Neuron (in vitro differentiated cells): ENCODE results near the gene SSU72.

Experiments
- H2AFZ ChIP-seq: one replicate; pipeline ENCODE4 v1.6.1; 2013; ENCODE audit warnings: low read depth, mild to moderate bottlenecking, inconsistent platforms, low read length, moderate library complexity
- H3K27me3 ChIP-seq: one replicate; pipeline ENCODE4 v1.6.1; 2013; ENCODE audit warnings: low read length; ENCODE audit not compliant: insufficient read depth
- H3K36me3 ChIP-seq: one replicate; pipeline ENCODE4 v1.6.1; 2013; ENCODE audit warnings: low read length; ENCODE audit not compliant: insufficient read depth
- H3K4me1 ChIP-seq: one replicate; pipeline ENCODE4 v1.6.1; 2013; ENCODE audit warnings: low read length; ENCODE audit not compliant: insufficient read depth
- H3K4me3 ChIP-seq: 2 replicates; pipeline ENCODE4 v1.5.1; 2013; ENCODE audit warnings: mild to moderate bottlenecking, low read length, moderate library complexity
- H3K9me3 ChIP-seq: one replicate; pipeline ENCODE4 v1.6.1; 2013; ENCODE audit warnings: low read length

Gene SSU72

DNA sequence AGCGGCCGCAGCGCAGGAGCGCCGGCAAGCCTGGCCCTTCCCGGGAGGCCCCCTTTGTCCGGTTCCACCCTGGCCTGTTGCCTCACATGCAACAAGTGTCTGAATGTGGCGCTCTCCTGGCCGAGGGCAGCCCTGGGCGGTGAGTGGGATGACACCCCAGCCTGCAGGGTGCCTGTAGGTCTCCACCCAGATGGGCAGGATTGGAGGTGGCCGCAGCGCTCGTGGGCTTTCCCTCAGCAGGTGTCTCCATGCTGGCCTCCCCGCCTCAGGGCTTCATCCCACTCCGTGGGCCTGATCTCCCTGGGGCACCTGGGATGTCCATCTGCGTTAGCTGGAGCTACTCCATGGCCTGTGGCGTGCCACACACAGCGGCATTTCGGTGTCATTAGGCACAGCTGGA is 42.2 kb upstream of the SSU72 start:
- Histone ChIP-seq H3K27me3 (no peaks in the 10 kb centered on the region), H3K36me3 (peaks cover 8% of the 10 kb centered on the region), H3K9me3 (no peaks in the 10 kb centered on the region), H2AFZ (no peak overlapping the region), H3K4me3 (peak overlapping the region; percentile 91), H3K4me1 (peaks cover 27% of the 10 kb centered on the region)

DNA sequence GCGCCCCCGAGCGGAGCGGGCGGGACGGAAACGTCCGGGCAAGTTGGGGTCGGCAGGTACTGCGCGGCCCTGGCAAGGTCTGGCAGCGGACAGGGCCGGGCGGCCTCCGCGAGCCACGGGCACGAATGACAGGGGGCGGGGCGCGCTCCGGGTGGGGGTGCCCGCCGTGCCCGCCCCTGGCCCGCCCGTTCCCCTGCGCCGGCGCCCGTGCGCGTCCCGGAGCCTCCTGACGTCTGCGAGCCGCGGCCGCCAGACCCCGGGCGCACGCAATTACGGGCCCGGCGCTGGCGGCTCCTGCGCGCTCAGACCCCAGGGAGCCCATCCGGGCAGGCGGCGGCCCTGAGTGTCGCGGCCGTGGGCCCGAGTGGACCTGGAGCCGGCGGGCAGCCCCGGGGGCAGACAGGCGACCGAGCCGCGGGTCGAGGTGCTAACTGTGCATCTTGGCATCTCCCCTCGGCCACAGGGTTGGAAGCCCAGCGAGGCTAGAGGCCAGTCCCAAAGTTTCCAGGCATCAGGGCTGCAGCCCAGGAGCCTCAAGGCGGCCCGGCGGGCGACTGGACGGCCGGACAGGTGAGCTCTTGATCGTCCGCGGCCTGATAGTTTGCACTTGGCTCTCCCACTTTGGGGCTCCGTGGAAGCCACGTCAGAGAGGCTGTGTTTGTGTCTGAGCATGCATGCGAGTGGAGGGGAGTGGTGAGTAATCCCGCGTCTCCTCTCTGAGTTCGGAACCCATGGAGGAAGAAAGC is 41.6 kb upstream of the SSU72 start:
- H3K4me3 ChIP-seq, result peak overlapping the region; percentile 91
- no peak overlapping the region for H2AFZ ChIP-seq
- H3K36me3 ChIP-seq, result peaks cover 8% of the 10 kb centered on the region
- H3K27me3 ChIP-seq, result no peaks in the 10 kb centered on the region
- no peaks in the 10 kb centered on the region for H3K9me3 ChIP-seq
- peaks cover 27% of the 10 kb centered on the region for H3K4me1 ChIP-seq

DNA sequence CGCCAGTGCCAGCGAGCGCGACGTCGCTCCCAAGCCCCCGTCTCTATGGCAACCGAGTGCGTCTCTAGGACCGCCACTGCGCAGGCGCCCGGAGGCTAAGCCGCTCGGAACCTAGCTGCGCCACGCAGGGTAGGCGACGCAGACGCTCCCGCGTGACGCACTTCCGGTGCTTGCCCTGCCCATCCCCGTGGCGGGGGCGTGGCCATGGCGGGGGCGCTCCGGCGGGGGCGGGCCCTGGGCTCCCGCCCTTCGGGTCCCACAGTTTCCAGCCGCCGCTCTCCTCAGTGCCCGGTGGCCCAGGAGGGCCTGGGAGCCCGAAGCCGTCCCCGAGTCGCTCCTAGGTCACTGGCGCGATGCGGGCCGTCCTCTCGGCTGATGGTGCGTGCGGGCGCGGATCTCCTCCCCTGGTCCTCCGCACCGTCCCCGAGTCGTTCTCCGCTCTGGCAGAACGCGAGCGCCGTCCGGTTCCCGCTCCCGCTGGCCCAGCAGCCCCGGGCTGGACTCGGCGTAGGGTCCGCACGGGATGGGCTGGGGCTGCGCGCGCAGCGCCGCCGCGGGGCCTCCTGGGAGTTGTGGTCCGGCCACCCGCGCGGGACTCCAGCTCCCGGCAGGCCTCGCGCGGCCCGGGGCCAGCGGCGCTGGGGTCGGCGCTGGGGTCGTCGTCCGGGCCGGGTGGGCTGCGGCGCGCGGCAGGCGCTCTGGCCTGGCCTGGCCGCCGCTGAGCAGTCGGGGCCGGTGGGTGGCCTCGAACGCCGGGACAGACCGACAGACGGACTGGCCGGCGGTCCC is 40.8 kb upstream of the SSU72 start, which contains the start of gene MIB2:
Gene MIB2 (plus strand): TSS at position 245 of the 789 bp plus-strand sequence. CDS start 7,953 bp downstream, outside the sequence.
- H3K36me3 ChIP-seq, result peaks cover 8% of the 10 kb centered on the region
- no peaks in the 10 kb centered on the region for H3K9me3 ChIP-seq
- H3K4me3 ChIP-seq, result peak within 1 kb of the TSS; percentile 91
- peaks cover 27% of the 10 kb centered on the region for H3K4me1 ChIP-seq
- peak within 1 kb of the TSS; percentile 80 for H2AFZ ChIP-seq
- no peaks in the 10 kb centered on the region for H3K27me3 ChIP-seq

GRCh38 chr1:1614954-1615255 is 40.2 kb upstream of the SSU72 start:
- no peak overlapping the region for H2AFZ ChIP-seq
- no peaks in the 10 kb centered on the region for H3K9me3 ChIP-seq
- no peaks in the 10 kb centered on the region for H3K27me3 ChIP-seq
- peaks cover 27% of the 10 kb centered on the region for H3K4me1 ChIP-seq
- H3K36me3 ChIP-seq, result peaks cover 8% of the 10 kb centered on the region
- H3K4me3 ChIP-seq, result peak overlapping the region; percentile 91

DNA sequence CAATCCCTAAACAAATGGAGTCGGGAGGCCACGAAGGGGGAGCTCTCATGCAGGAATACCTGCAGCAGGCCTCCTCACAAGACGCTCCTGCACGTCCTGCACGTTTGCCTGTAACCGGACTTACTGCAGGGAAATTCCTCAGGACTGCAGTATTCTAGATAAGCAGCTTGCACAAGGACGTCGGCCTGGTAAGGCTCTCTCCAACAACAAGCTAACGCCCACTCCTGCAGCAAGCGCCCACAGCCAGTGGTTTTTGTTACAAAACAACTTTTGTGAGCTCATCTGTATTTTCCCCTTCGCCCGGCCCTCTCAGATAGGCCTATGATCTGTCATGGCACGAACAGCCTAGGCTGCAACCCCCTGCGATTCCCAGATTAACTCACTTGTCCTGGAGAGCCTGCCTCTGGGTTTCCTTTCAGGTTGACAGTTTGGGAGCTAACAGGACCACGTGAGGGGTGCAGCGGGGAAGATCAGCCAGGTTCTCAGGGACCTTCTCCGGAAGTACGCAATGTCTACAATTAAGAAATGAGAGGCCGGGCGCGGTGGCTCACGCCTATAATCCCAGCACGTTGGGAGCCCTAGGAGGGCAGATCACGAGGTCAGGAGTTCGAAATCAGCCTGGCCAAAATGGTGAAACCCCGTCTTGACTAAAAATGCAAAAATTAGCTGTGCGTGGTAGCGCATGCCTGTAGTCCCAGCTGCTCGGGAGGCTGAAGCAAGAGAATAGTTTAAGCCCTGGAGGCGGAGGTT is 39.7 kb upstream of the SSU72 start:
- Histone ChIP-seq H3K4me3 (peak overlapping the region; percentile 91), H3K27me3 (no peaks in the 10 kb centered on the region), H2AFZ (no peak overlapping the region), H3K4me1 (peaks cover 27% of the 10 kb centered on the region), H3K36me3 (peaks cover 8% of the 10 kb centered on the region), H3K9me3 (no peaks in the 10 kb centered on the region)

GRCh38 chr1:1613509-1614082 is 38.9 kb upstream of the SSU72 start:
- Histone ChIP-seq H3K4me3 (peak overlapping the region; percentile 91), H3K36me3 (peaks cover 6% of the 10 kb centered on the region), H3K27me3 (no peaks in the 10 kb centered on the region), H3K9me3 (no peaks in the 10 kb centered on the region), H3K4me1 (peaks cover 27% of the 10 kb centered on the region), H2AFZ (no peak overlapping the region)

- Histone ChIP-seq H3K4me1 (peaks cover 23% of the 10 kb centered on the region), H2AFZ (no peak overlapping the region), H3K9me3 (no peaks in the 10 kb centered on the region), H3K27me3 (no peaks in the 10 kb centered on the region), H3K4me3 (no peak overlapping the region), H3K36me3 (no peaks in the 10 kb centered on the region)
These were observed 37.4 kb upstream of the SSU72 start for GRCh38 chr1:1612104-1612400.

GRCh38 chr1:1610796-1611195 is 36.1 kb upstream of the SSU72 start:
- no peaks in the 10 kb centered on the region for H3K9me3 ChIP-seq
- H3K36me3 ChIP-seq, result no peaks in the 10 kb centered on the region
- no peaks in the 10 kb centered on the region for H3K27me3 ChIP-seq
- H3K4me1 ChIP-seq, result peaks cover 15% of the 10 kb centered on the region
- H2AFZ ChIP-seq, result no peak overlapping the region
- H3K4me3 ChIP-seq, result no peak overlapping the region

- Histone ChIP-seq H3K4me3 (no peak overlapping the region), H3K36me3 (no peaks in the 10 kb centered on the region), H3K9me3 (no peaks in the 10 kb centered on the region), H3K4me1 (peaks cover 15% of the 10 kb centered on the region), H2AFZ (no peak overlapping the region), H3K27me3 (no peaks in the 10 kb centered on the region)
These were observed 35.3 kb upstream of the SSU72 start for GRCh38 chr1:1609822-1610485.

GRCh38 chr1:1606232-1606631 is 31.6 kb upstream of the SSU72 start:
- no peak overlapping the region for H3K4me3 ChIP-seq
- H3K27me3 ChIP-seq, result no peaks in the 10 kb centered on the region
- no peaks in the 10 kb centered on the region for H3K36me3 ChIP-seq
- H3K9me3 ChIP-seq, result no peaks in the 10 kb centered on the region
- no peak overlapping the region for H2AFZ ChIP-seq
- H3K4me1 ChIP-seq, result no peaks in the 10 kb centered on the region

- no peaks in the 10 kb centered on the region for H3K36me3 ChIP-seq
- no peaks in the 10 kb centered on the region for H3K4me1 ChIP-seq
- no peak overlapping the region for H3K4me3 ChIP-seq
- no peaks in the 10 kb centered on the region for H3K27me3 ChIP-seq
- no peaks in the 10 kb centered on the region for H3K9me3 ChIP-seq
- H2AFZ ChIP-seq, result no peak overlapping the region
These were observed 31.1 kb upstream of the SSU72 start for GRCh38 chr1:1605724-1606123.

DNA sequence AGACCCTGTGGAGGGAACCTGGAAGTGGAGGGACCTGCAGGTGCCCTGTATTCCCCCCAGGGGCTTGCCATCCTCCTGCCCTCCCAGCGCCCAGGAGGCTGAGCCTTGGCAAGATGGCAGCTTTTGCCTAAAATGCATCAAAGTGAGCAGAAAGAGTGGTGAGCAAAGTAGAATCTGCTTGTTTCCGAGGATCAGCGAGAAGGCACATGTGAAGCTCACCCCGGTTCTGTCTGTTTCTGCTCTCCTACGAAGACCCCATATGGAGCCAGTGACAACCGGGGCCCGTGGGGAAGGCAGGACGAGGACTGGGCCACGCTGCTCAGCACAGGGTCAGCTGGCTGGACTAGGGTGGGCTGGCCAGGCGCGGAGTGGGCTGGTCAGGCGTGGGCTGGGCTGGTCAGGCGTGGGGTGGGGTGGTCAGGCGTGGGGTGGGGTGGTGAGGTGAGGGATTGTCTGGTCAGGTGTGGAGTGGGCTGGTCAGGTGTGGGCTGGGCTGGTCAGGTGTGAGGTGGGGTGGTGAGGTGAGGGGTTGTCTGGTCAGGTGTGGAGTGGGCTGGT is 30.4 kb upstream of the SSU72 start:
- H3K36me3 ChIP-seq, result no peaks in the 10 kb centered on the region
- H2AFZ ChIP-seq, result no peak overlapping the region
- H3K9me3 ChIP-seq, result no peaks in the 10 kb centered on the region
- H3K4me1 ChIP-seq, result peaks cover 5% of the 10 kb centered on the region
- H3K27me3 ChIP-seq, result no peaks in the 10 kb centered on the region
- H3K4me3 ChIP-seq, result no peak overlapping the region
